PC-3 (cell line): ENCODE results near the gene CCDC177. TPM values are rescaled to one million over a fixed set of nuclear protein-coding genes. Genes with fewer than 3 reads are reported as not detected.

Experiments used
- ATAC-seq: fragments of 200-7000 bp; cut with Tn5 transposase; 2 replicates; pipeline ENCODE4 v1.9.1; 2020; ENCODE audit warnings: mild to moderate bottlenecking, moderate library complexity
- BruUV-seq: library from RNA; stranded (reverse); fragments of 400-500 nt; replicated peaks from 2 replicates; lab custom pipeline; 2021; lab: Mats Ljungman, UMichigan
- CTCF ChIA-PET: fragments of 300-600 bp; sonication (Branson Sonifier 250); formaldehyde crosslinking; loops from one replicate; lab custom pipeline; 2022; ENCODE audit warnings: antibody characterized with exemption; lab: Charles Lee
- POLR2A ChIA-PET: fragments of 300-600 bp; sonication (Branson Sonifier 250); formaldehyde crosslinking; loops from one replicate; lab custom pipeline; 2022; ENCODE audit warnings: antibody characterized with exemption; ENCODE audit not compliant: unreplicated experiment; lab: Charles Lee
- DNase-seq: peaks from one replicate; pipeline ENCODE4 v3.0.0-alpha.2; 2015
- H2AFZ ChIP-seq: fragments of 300-600 bp; sonication (generic); 2 replicates; pipeline ENCODE4 v1.6.0; 2016; ENCODE audit warnings: antibody characterized with exemption, low read length
- H3F3A ChIP-seq: fragments of 300-600 bp; sonication (generic); one replicate; pipeline ENCODE4 v1.6.0; 2017; ENCODE audit warnings: antibody characterized with exemption, low read length, control low read depth, mild to moderate bottlenecking; ENCODE audit not compliant: unreplicated experiment
- H3K27ac ChIP-seq: fragments of 300-600 bp; sonication (generic); 2 replicates; pipeline ENCODE4 v1.5.1; 2016; ENCODE audit warnings: mild to moderate bottlenecking, low read length
- H3K27me3 ChIP-seq: fragments of 300-600 bp; sonication (generic); 2 replicates; pipeline ENCODE4 v1.6.1; 2016; ENCODE audit warnings: low read length, mixed read lengths
- H3K36me3 ChIP-seq: fragments of 300-600 bp; sonication (generic); 2 replicates; pipeline ENCODE4 v1.6.1; 2016; ENCODE audit warnings: low read depth, mixed run types, low read length, mixed read lengths
- H3K4me1 ChIP-seq: fragments of 300-600 bp; sonication (generic); 2 replicates; pipeline ENCODE4 v1.5.1; 2016; ENCODE audit warnings: low read length; ENCODE audit not compliant: insufficient read depth
- H3K4me2 ChIP-seq: fragments of 300-600 bp; sonication (generic); 2 replicates; pipeline ENCODE4 v1.6.0; 2016; ENCODE audit warnings: low read length
- H3K4me3 ChIP-seq: fragments of 300-600 bp; sonication (generic); 2 replicates; pipeline ENCODE4 v1.5.1; 2016; ENCODE audit warnings: mild to moderate bottlenecking, low read length, mixed read lengths
- H3K79me2 ChIP-seq: fragments of 300-600 bp; sonication (generic); 2 replicates; pipeline ENCODE4 v1.6.1; 2017; ENCODE audit warnings: low read length, mixed read lengths
- H3K9ac ChIP-seq: fragments of 300-600 bp; sonication (generic); 2 replicates; pipeline ENCODE4 v1.6.0; 2016; ENCODE audit warnings: mild to moderate bottlenecking, low read length
- H3K9me2 ChIP-seq: fragments of 300-600 bp; sonication (generic); replicated peaks from 2 replicates; pipeline ENCODE4 v1.6.1; 2016; ENCODE audit warnings: mixed run types, low read length, mixed read lengths
- H3K9me3 ChIP-seq: fragments of 300-600 bp; sonication (generic); 2 replicates; pipeline ENCODE4 v1.6.1; 2016; ENCODE audit warnings: low read length, mixed read lengths
- H4K20me1 ChIP-seq: fragments of 300-600 bp; sonication (generic); 2 replicates; pipeline ENCODE4 v1.6.1; 2016; ENCODE audit warnings: low read length, mixed read lengths
- CTCF ChIP-seq: fragments of 300-600 bp; sonication (generic); conservative IDR thresholded peaks from 2 replicates; pipeline ENCODE4 v1.5.1; 2017; ENCODE audit warnings: antibody characterized with exemption, low read depth, mild to moderate bottlenecking, low read length
- EZH2 ChIP-seq: fragments of 300-600 bp; sonication (generic); IDR thresholded peaks from one replicate; pipeline ENCODE4 v1.6.1; 2017; ENCODE audit warnings: antibody characterized with exemption, mild to moderate bottlenecking, low read length; ENCODE audit not compliant: unreplicated experiment
- EZH2phosphoT487 ChIP-seq: fragments of 300-600 bp; sonication (generic); IDR thresholded peaks from 2 replicates; pipeline ENCODE4 v1.6.1; 2018; ENCODE audit warnings: mild to moderate bottlenecking, antibody characterized with exemption, low read length, borderline replicate concordance
- intact Hi-C: fragments of 100-400 bp; cut with micrococcal nuclease; formaldehyde crosslinking; loops from 2 replicates; pipeline ENCODE4 v1.9.0; 2023
- total RNA-seq: library from RNA; depleted of rRNA; stranded (reverse); fragments of >200 nt; gene quantifications from 2 replicates; pipeline ENCODE4 v1.2.3, GENCODE V29; 2014

The CCDC177 gene
- total RNA-seq, 1 experiment from 2014 or later = not detected

GRCh38 chr14:69613312-69614073 lies 38.8 kb upstream of the CCDC177 start:
- no peak overlapping the region for H3K27ac ChIP-seq
- no peak overlapping the region; the same call in 1 of the 2 replicates for H3K9ac ChIP-seq
- no peaks in the 10 kb centered on the region for H3K36me3 ChIP-seq
- peak overlapping the region; percentile 86 for H3K4me2 ChIP-seq
- ChIA-PET POLR2A (no interaction called here), CTCF (interaction anchor here (0.6 kb wide), 1 partner anchor 54 kb away, joined by 3 read pairs; no protein-coding TSS in a partner anchor)
- no peaks in the 10 kb centered on the region for H3F3A ChIP-seq
- no peak for DNase-seq
- H3K4me3 ChIP-seq = peak overlapping the region; percentile 71
- H3K79me2 ChIP-seq = peaks cover 55% of the 10 kb centered on the region
- no TSS peak for BruUV-seq
- peaks cover 27% of the 10 kb centered on the region for H3K4me1 ChIP-seq
- ATAC-seq = no peak
- intact Hi-C loops = loop anchor here (1.0 kb wide), 1 partner anchor 45 kb away; no protein-coding TSS in a partner anchor
- peaks cover 6% of the 10 kb centered on the region; the same call in 1 of the 2 replicates for H4K20me1 ChIP-seq
- no peak overlapping the region for H2AFZ ChIP-seq
- no peaks in the 10 kb centered on the region for H3K9me3 ChIP-seq
- no peaks in the 10 kb centered on the region for H3K27me3 ChIP-seq
- H3K9me2 ChIP-seq = no peaks in the 10 kb centered on the region
- TF ChIP-seq CTCF (no peak), EZH2 (no peak), EZH2phosphoT487 (no peak)

- Histone ChIP-seq H2AFZ (peak overlapping the region; percentile 51), H3K79me2 (peaks cover 51% of the 10 kb centered on the region), H3F3A (no peaks in the 10 kb centered on the region), H4K20me1 (peaks cover 6% of the 10 kb centered on the region; the same call in 1 of the 2 replicates), H3K4me1 (peaks cover 27% of the 10 kb centered on the region), H3K27me3 (no peaks in the 10 kb centered on the region), H3K27ac (no peak overlapping the region), H3K9ac (peak overlapping the region; percentile 51), H3K9me2 (no peaks in the 10 kb centered on the region), H3K9me3 (no peaks in the 10 kb centered on the region), H3K4me2 (peak overlapping the region; percentile 86), H3K36me3 (no peaks in the 10 kb centered on the region), H3K4me3 (peak overlapping the region; percentile 71)
- no peak for ATAC-seq
- peak; percentile 49 for DNase-seq
- CTCF ChIA-PET = interaction anchor here (0.6 to 1.0 kb wide), 2 partner anchors 54 to 114 kb away, joined by 3 read pairs; no protein-coding TSS in a partner anchor
- TF ChIP-seq EZH2phosphoT487 (no peak), EZH2 (no peak), CTCF (peak; percentile 61)
- POLR2A ChIA-PET = interaction anchor here (0.6 to 0.7 kb wide), 2 partner anchors 45 to 474 kb away, joined by 3 to 4 read pairs; no protein-coding TSS in a partner anchor
- intact Hi-C loops = loop anchor here (1.0 kb wide), 1 partner anchor 46 kb away; no protein-coding TSS in a partner anchor
- TSS peak; percentile 43 for BruUV-seq
Measured at GRCh38 chr14:69612783-69613130, 38.1 kb upstream of the CCDC177 start.
